Activated gamma-delta T cell treated with Interleukin-2 at 50 U/mL for 16 hours (primary cell): Measurements from ENCODE around the gene PITHD1.
"Not testable (repeated sequence)": the region's sequence is repeated elsewhere in the genome, so short reads cannot be mapped to it uniquely, and the experiment has no call there.

Source experiments
- DNase-seq: peaks from one replicate; pipeline ENCODE4 v3.0.0-alpha.2; 2020

The PITHD1 gene

GRCh38 chr1:23827717-23828116 lies 49.5 kb downstream of the PITHD1 start:
- no peak for DNase-seq

- not testable (repeated sequence) for DNase-seq
Observed at GRCh38 chr1:23834156-23834555, 55.9 kb downstream of the PITHD1 start.

GRCh38 chr1:23836037-23836436 lies 57.8 kb downstream of the PITHD1 start:
- no peak for DNase-seq
